Thoracic aorta (tissue), 2 donors: ENCODE data around the gene PODXL2. TPM values are rescaled to one million over a fixed set of nuclear protein-coding genes. Genes with fewer than 3 reads are reported as not detected.
"Not testable (repeated sequence)": the region's sequence is repeated elsewhere in the genome, so short reads cannot be mapped to it uniquely, and the experiment has no call there.

Experiments
- ATAC-seq: fragments of 150-250 bp; one replicate; pipeline ENCODE4 v1.8.0; 2017; ENCODE audit warnings: low read depth; ENCODE audit not compliant: insufficient number of reproducible peaks, low FRiP score
- DNase-seq: peaks from one replicate; pipeline ENCODE4 v3.0.0-alpha.2; 2020; ENCODE audit warnings: low spot score
- H3K27ac ChIP-seq, 2 donors: fragments of 200-600 bp; sonication (generic); 1 replicate in 1 of 2; 2 replicates in 1 of 2; pipeline ENCODE4 v1.5.1; 2016; ENCODE audit warnings: mild to moderate bottlenecking in 2 of 2, moderate library complexity in 2 of 2
- H3K27me3 ChIP-seq: fragments of 200-600 bp; sonication (generic); replicated peaks from 2 replicates; pipeline ENCODE4 v1.6.0; 2016; ENCODE audit warnings: mild to moderate bottlenecking; ENCODE audit not compliant: insufficient read depth
- H3K36me3 ChIP-seq: fragments of 200-600 bp; sonication (generic); one replicate; pipeline ENCODE4 v1.5.1; 2016
- H3K4me1 ChIP-seq, 2 donors: fragments of 200-600 bp; sonication (generic); 1 replicate in 1 of 2; 2 replicates in 1 of 2; pipeline versions ENCODE4 v1.5.1 to v1.6.0; 2016; ENCODE audit warnings: low read depth in 2 of 2, mild to moderate bottlenecking in 1 of 2; ENCODE audit not compliant: control insufficient read depth in 1 of 2
- H3K4me3 ChIP-seq: fragments of 200-600 bp; sonication (generic); 2 replicates; pipeline ENCODE4 v1.5.1; 2016; ENCODE audit warnings: mild to moderate bottlenecking
- H3K9me3 ChIP-seq: fragments of 200-600 bp; sonication (generic); 2 replicates; pipeline ENCODE4 v1.5.1; 2016
- total RNA-seq, 2 donors: library from RNA; depleted of rRNA; stranded (reverse); fragments of >200 nt; gene quantifications; one replicate each; pipeline versions ENCODE4 v1.1.0 to v1.2.3, GENCODE V29; 2016
- TF ChIP-seq, protein P1 (sequence below): fragments of 200-600 bp; sonication (generic); IDR thresholded peaks from one replicate; pipeline ENCODE4 v1.5.1; 2019; ENCODE audit warnings: antibody characterized with exemption

The PODXL2 gene
- total RNA-seq, 2 donors from 2014 or later = 2.8 to 7.8 TPM

GRCh38 chr3:127604035-127604434, 24.9 kb upstream of the PODXL2 start:
- Histone ChIP-seq H3K9me3 (no peaks in the 10 kb centered on the region), H3K36me3 (no peaks in the 10 kb centered on the region), H3K27ac (no peak overlapping the region), H3K4me3 (no peak overlapping the region), H3K27me3 (no peaks in the 10 kb centered on the region), H3K4me1 (no peaks in the 10 kb centered on the region)
- TF ChIP-seq, protein P1, sequence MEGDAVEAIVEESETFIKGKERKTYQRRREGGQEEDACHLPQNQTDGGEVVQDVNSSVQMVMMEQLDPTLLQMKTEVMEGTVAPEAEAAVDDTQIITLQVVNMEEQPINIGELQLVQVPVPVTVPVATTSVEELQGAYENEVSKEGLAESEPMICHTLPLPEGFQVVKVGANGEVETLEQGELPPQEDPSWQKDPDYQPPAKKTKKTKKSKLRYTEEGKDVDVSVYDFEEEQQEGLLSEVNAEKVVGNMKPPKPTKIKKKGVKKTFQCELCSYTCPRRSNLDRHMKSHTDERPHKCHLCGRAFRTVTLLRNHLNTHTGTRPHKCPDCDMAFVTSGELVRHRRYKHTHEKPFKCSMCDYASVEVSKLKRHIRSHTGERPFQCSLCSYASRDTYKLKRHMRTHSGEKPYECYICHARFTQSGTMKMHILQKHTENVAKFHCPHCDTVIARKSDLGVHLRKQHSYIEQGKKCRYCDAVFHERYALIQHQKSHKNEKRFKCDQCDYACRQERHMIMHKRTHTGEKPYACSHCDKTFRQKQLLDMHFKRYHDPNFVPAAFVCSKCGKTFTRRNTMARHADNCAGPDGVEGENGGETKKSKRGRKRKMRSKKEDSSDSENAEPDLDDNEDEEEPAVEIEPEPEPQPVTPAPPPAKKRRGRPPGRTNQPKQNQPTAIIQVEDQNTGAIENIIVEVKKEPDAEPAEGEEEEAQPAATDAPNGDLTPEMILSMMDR = no peak
- DNase-seq (no peak), ATAC-seq (no peak)

DNA sequence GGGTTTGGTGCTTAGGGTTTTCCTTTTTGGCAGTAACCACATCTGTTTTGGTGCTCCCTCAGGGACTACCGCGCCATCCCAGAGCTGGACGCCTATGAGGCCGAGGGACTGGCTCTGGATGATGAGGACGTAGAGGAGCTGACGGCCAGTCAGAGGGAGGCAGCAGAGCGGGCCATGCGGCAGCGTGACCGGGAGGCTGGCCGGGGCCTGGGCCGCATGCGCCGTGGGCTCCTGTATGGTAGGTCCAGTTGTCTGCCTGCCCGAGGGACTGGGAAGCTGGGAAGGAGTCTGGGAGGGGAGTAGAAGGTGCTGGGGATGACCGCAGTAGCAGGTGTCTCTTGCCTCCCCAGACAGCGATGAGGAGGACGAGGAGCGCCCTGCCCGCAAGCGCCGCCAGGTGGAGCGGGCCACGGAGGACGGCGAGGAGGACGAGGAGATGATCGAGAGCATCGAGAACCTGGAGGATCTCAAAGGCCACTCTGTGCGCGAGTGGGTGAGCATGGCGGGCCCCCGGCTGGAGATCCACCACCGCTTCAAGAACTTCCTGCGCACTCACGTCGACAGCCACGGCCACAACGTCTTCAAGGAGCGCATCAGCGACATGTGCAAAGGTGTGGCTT, 24.3 kb upstream of the PODXL2 start:
- no peaks in the 10 kb centered on the region for H3K9me3 ChIP-seq
- H3K27ac ChIP-seq = no peak overlapping the region
- H3K36me3 ChIP-seq = no peaks in the 10 kb centered on the region
- no peaks in the 10 kb centered on the region for H3K4me1 ChIP-seq
- H3K27me3 ChIP-seq = no peaks in the 10 kb centered on the region
- DNase-seq (no peak), ATAC-seq (no peak)
- TF ChIP-seq, protein P1 = no peak
- no peak overlapping the region for H3K4me3 ChIP-seq

- not testable (repeated sequence) for H3K4me1 ChIP-seq, H3K27me3 ChIP-seq, DNase-seq, H3K4me3 ChIP-seq, ATAC-seq, H3K27ac ChIP-seq, H3K9me3 ChIP-seq, H3K36me3 ChIP-seq
Measured at GRCh38 chr3:127605547-127605946, 23.4 kb upstream of the PODXL2 start.

GRCh38 chr3:127606086-127606805, 22.7 kb upstream of the PODXL2 start:
- Histone ChIP-seq H3K27ac (no peak overlapping the region), H3K4me3 (no peak overlapping the region), H3K27me3 (no peaks in the 10 kb centered on the region), H3K4me1 (no peaks in the 10 kb centered on the region), H3K36me3 (no peaks in the 10 kb centered on the region), H3K9me3 (no peaks in the 10 kb centered on the region)
- no peak for DNase-seq
- no peak for ATAC-seq
- TF ChIP-seq, protein P1 = no peak

GRCh38 chr3:127606981-127607595, 21.9 kb upstream of the PODXL2 start:
- no peak for ATAC-seq
- H3K36me3 ChIP-seq = no peaks in the 10 kb centered on the region

More at GRCh38 chr3:127606981-127607595, 21.9 kb upstream of the PODXL2 start:
- Histone ChIP-seq H3K4me3 (no peak overlapping the region), H3K27me3 (no peaks in the 10 kb centered on the region), H3K4me1 (no peaks in the 10 kb centered on the region), H3K9me3 (no peaks in the 10 kb centered on the region), H3K27ac (no peak overlapping the region)
- TF ChIP-seq, protein P1 = no peak
- no peak for DNase-seq
